B cell (primary cell): ENCODE results near the gene WNK2. TPM values are rescaled to one million over a fixed set of nuclear protein-coding genes. Genes with fewer than 3 reads are reported as not detected.
A peak's percentile ranks its signal among the peaks of the same experiment; 100 is the strongest.
"Not testable (repeated sequence)": the region's sequence is repeated elsewhere in the genome, so short reads cannot be mapped to it uniquely, and the experiment has no call there.

Source experiments
- ATAC-seq: fragments of 200-7000 bp; cut with Tn5 transposase; one replicate; pipeline ENCODE4 v1.10.0; 2021; ENCODE audit warnings: low read depth, mild to moderate bottlenecking, moderate number of reproducible peaks, moderate library complexity
- CTCF ChIA-PET: fragments of 350-600 bp; sonication (Branson Sonifier 250); formaldehyde crosslinking; loops from one replicate; lab custom pipeline; 2021; ENCODE audit warnings: antibody characterized with exemption, inconsistent platforms; lab: Charles Lee
- POLR2A ChIA-PET: fragments of 350-600 bp; sonication (Branson Sonifier 250); formaldehyde crosslinking; loops from one replicate; lab custom pipeline; 2021; ENCODE audit warnings: antibody characterized with exemption; lab: Charles Lee
- DNase-seq: peaks from one replicate; pipeline ENCODE4 v3.0.0; 2013
- H2AFZ ChIP-seq: 2 replicates; pipeline ENCODE4 v1.6.1; 2012; ENCODE audit warnings: mild to moderate bottlenecking, low read depth, low read length; ENCODE audit not compliant: insufficient read depth, poor library complexity, severe bottlenecking
- H3K27ac ChIP-seq, 2 donors: 1 replicate in 1 of 2; 2 replicates in 1 of 2; pipeline ENCODE4 v1.5.1; 2012 to 2013; ENCODE audit warnings: low read length in 2 of 2, mild to moderate bottlenecking in 2 of 2, moderate library complexity in 1 of 2
- H3K27me3 ChIP-seq, 4 experiments: fragments of 200-600 bp in 1 of 4; sonication (generic) in 1 of 4; replicated peaks in 1 of 4; 1 replicate in 2 of 4; 2 replicates in 2 of 4; pipeline versions ENCODE4 v1.6.1 to v1.7.0; 2013 to 2016; ENCODE audit warnings: low read length in 3 of 4, mild to moderate bottlenecking in 2 of 4, mixed read lengths in 1 of 4, moderate library complexity in 1 of 4; ENCODE audit not compliant: insufficient read depth in 4 of 4, control insufficient read depth in 3 of 4; ENCODE audit errors: control extremely low read depth in 1 of 4
- H3K36me3 ChIP-seq, 2 experiments: replicated peaks in 1 of 2; 1 replicate in 1 of 2; 2 replicates in 1 of 2; pipeline versions ENCODE4 v1.6.1 to v1.7.1; 2013; ENCODE audit warnings: low read length in 1 of 2; ENCODE audit not compliant: insufficient read depth in 2 of 2, control insufficient read depth in 1 of 2; ENCODE audit errors: control extremely low read depth in 1 of 2, extremely low read depth in 1 of 2
- H3K4me1 ChIP-seq, 2 donors: fragments of 200-600 bp in 1 of 2; sonication (generic) in 1 of 2; 1 replicate in 1 of 2; 2 replicates in 1 of 2; pipeline versions ENCODE4 v1.5.1 to v1.6.1; 2013 to 2017; ENCODE audit warnings: low read length in 2 of 2; ENCODE audit not compliant: control insufficient read depth in 2 of 2, insufficient read depth in 2 of 2
- H3K4me2 ChIP-seq: replicated peaks from 2 replicates; pipeline ENCODE3; 2012; ENCODE audit warnings: mild to moderate bottlenecking, low read depth, low read length; ENCODE audit not compliant: poor library complexity, severe bottlenecking
- H3K4me3 ChIP-seq, 5 experiments: fragments of 200-600 bp in 1 of 5; sonication (generic) in 1 of 5; 1 replicate in 3 of 5; 2 replicates in 2 of 5; pipeline versions ENCODE4 v1.5.1 to v1.7.0; 2011 to 2016; ENCODE audit warnings: low read length in 4 of 5, mild to moderate bottlenecking in 4 of 5, low read depth in 2 of 5, control low read depth in 1 of 5, moderate library complexity in 1 of 5; ENCODE audit not compliant: insufficient read depth in 1 of 5; ENCODE audit errors: control extremely low read depth in 1 of 5, extremely low read depth in 1 of 5
- H3K79me2 ChIP-seq: fragments of 200-600 bp; sonication (generic); one replicate; pipeline ENCODE4 v1.6.0; 2016; ENCODE audit warnings: low read length; ENCODE audit not compliant: control insufficient read depth, insufficient read depth
- H3K9ac ChIP-seq: fragments of 200-600 bp; sonication (generic); 2 replicates; pipeline ENCODE4 v1.6.1; 2017; ENCODE audit warnings: mild to moderate bottlenecking, low read length, moderate library complexity
- H3K9me3 ChIP-seq, 3 donors: one replicate each; pipeline versions ENCODE4 v1.6.1 to v1.7.1; 2013; ENCODE audit warnings: low read length in 2 of 3; ENCODE audit not compliant: control insufficient read depth in 2 of 3, insufficient read depth in 1 of 3; ENCODE audit errors: control extremely low read depth in 1 of 3
- H4K20me1 ChIP-seq: 2 replicates; pipeline ENCODE4 v1.6.0; 2012; ENCODE audit warnings: mild to moderate bottlenecking, low read length; ENCODE audit not compliant: insufficient read depth, control insufficient read depth, poor library complexity, severe bottlenecking
- H3K27ac Mint-ChIP-seq: one replicate; pipeline ENCODE4 v1.8.0; 2021; ENCODE audit warnings: mixed read lengths
- H3K27me3 Mint-ChIP-seq: one replicate; pipeline ENCODE4 v1.8.0; 2021; ENCODE audit warnings: mixed read lengths
- H3K4me1 Mint-ChIP-seq: one replicate; pipeline ENCODE4 v1.8.0; 2021; ENCODE audit warnings: mixed read lengths
- H3K4me3 Mint-ChIP-seq: one replicate; pipeline ENCODE4 v1.8.0; 2021; ENCODE audit warnings: mixed read lengths
- H3K9me3 Mint-ChIP-seq: one replicate; pipeline ENCODE4 v1.8.0; 2022; ENCODE audit warnings: mixed read lengths; ENCODE audit not compliant: insufficient read depth
- CTCF ChIP-seq: fragments of 200-600 bp; IDR thresholded peaks from one replicate; pipeline ENCODE4 v1.8.0; 2022; ENCODE audit warnings: antibody characterized with exemption, mild to moderate bottlenecking
- EZH2 ChIP-seq: IDR thresholded peaks from 2 replicates; pipeline ENCODE4 v1.6.1; 2012; ENCODE audit warnings: borderline replicate concordance, low read depth, mild to moderate bottlenecking, moderate library complexity, low read length; ENCODE audit not compliant: insufficient read depth, poor library complexity, severe bottlenecking
- WGBS: methylation state at CpG from one replicate; pipeline ENCODE4 v1.1.5; 2013; ENCODE audit warnings: missing lambda C conversion rate; ENCODE audit not compliant: insufficient coverage; 5-methylcytosine and 5-hydroxymethylcytosine counted together
- intact Hi-C: fragments of 100-400 bp; cut with micrococcal nuclease; formaldehyde crosslinking; loops from one replicate; pipeline ENCODE4 v1.10.0; 2022
- polyA plus RNA-seq: library from polyadenylated mRNA; depleted of rRNA; stranded (reverse); fragments of >200 nt; gene quantifications from 2 replicates; pipeline ENCODE4 v1.2.3, GENCODE V29; 2012
- total RNA-seq, 2 donors: library from RNA; stranded (reverse); fragments of 120-200 nt in 1 of 2; gene quantifications; 1 replicate in 1 of 2; 2 replicates in 1 of 2; pipeline versions ENCODE4 v1.2.3 to v1.2.4, GENCODE V29; 2013 to 2022

WNK2 gene
- total and polyA plus RNA-seq, 2 donors (not counting 1 experiment from before 2014, with no cell fraction given), result 0.49 TPM; not detected in 1

- Histone ChIP-seq H3K27me3 (peaks cover 0 to 25% (median 16%) of the 10 kb centered on the region in 4 experiments), H3K36me3 (no peaks in the 10 kb centered on the region), H2AFZ (peak overlapping the region; percentile 54), H3K9me3 (no peaks in the 10 kb centered on the region), H3K9ac (peak overlapping the region; percentile 26), H3K79me2 (no peaks in the 10 kb centered on the region), H3K27ac (no peak overlapping the region), H3K4me3 (peak overlapping the region in 2 of 5 experiments; percentile 9 to 12), H3K4me1 (peaks cover 8 to 11% of the 10 kb centered on the region in 2 donors), H4K20me1 (no peaks in the 10 kb centered on the region), H3K4me2 (peak overlapping the region; percentile 55)
- H3K27ac Mint-ChIP-seq, result no peak overlapping the region
- TF ChIP-seq EZH2 (no peak), CTCF (no peak)
- peak overlapping the region; percentile 75 for H3K4me3 Mint-ChIP-seq
- POLR2A ChIA-PET, result no interaction called here
- CTCF ChIA-PET, result no interaction called here
- 9% methylated on average over 60 of the region's 66 CpGs for WGBS
- intact Hi-C loops, result no loop called here
- ATAC-seq, result no peak
- no peaks in the 10 kb centered on the region for H3K9me3 Mint-ChIP-seq
- DNase-seq, result peak; percentile 19
- peaks cover 7% of the 10 kb centered on the region for H3K4me1 Mint-ChIP-seq
- H3K27me3 Mint-ChIP-seq, result peaks cover 60% of the 10 kb centered on the region
These were observed 162.5 kb downstream of the WNK2 start for GRCh38 chr9:93346231-93347112.

- peaks cover 8 to 11% of the 10 kb centered on the region in 2 donors for H3K4me1 ChIP-seq
- H3K4me3 ChIP-seq, H3K4me3 Mint-ChIP-seq, H3K9ac ChIP-seq, H3K27ac Mint-ChIP-seq, H3K9me3 ChIP-seq, intact Hi-C loops, H3K4me2 ChIP-seq, H3K4me1 Mint-ChIP-seq, H3K27ac ChIP-seq, H3K79me2 ChIP-seq, H3K36me3 ChIP-seq, H3K9me3 Mint-ChIP-seq, ATAC-seq, H2AFZ ChIP-seq, CTCF ChIA-PET, DNase-seq, POLR2A ChIA-PET, H4K20me1 ChIP-seq: not testable (repeated sequence)
- peaks cover 0 to 25% (median 16%) of the 10 kb centered on the region in 4 experiments for H3K27me3 ChIP-seq
- H3K27me3 Mint-ChIP-seq, result peaks cover 56% of the 10 kb centered on the region
- 84% methylated on average over 4 of the region's 9 CpGs for WGBS
These were observed 163.5 kb downstream of the WNK2 start for GRCh38 chr9:93347371-93347975.

GRCh38 chr9:93353413-93354310 lies 169.7 kb downstream of the WNK2 start:
- 95% methylated on average over 11 of the region's 14 CpGs for WGBS
- H3K9ac ChIP-seq, H2AFZ ChIP-seq, H3K27me3 Mint-ChIP-seq, H3K27ac ChIP-seq, H3K9me3 ChIP-seq, intact Hi-C loops, DNase-seq, CTCF ChIA-PET, H3K4me3 Mint-ChIP-seq, H3K4me3 ChIP-seq, H3K4me1 ChIP-seq, H4K20me1 ChIP-seq, H3K4me1 Mint-ChIP-seq, H3K27ac Mint-ChIP-seq, H3K27me3 ChIP-seq, ATAC-seq, H3K4me2 ChIP-seq, H3K36me3 ChIP-seq, POLR2A ChIA-PET, H3K79me2 ChIP-seq, H3K9me3 Mint-ChIP-seq: not testable (repeated sequence)
